HT1080 (cell line): ENCODE results near the gene ING1. TPM values are rescaled to one million over a fixed set of nuclear protein-coding genes. Genes with fewer than 3 reads are reported as not detected.

Source experiments
- DNase-seq: peaks from one replicate; pipeline ENCODE4 v3.0.0-alpha.2; 2015; ENCODE audit warnings: low read depth
- total RNA-seq: library from RNA; depleted of rRNA; stranded (reverse); fragments of >200 nt; shearing (Covaris generic); gene quantifications from 2 replicates; pipeline ENCODE4 v1.2.3, GENCODE V29; 2014; rRNA removed

Gene ING1
- total RNA-seq, 1 experiment from 2014 or later, result 19.2 TPM

- DNase-seq, result no peak
Measured at GRCh38 chr13:110769097-110769496, 55.6 kb downstream of the ING1 start.

- no peak for DNase-seq
Measured at GRCh38 chr13:110770678-110771077, 57.2 kb downstream of the ING1 start.

- DNase-seq, result peak; percentile 69
Measured at GRCh38 chr13:110771194-110771593, 57.7 kb downstream of the ING1 start.

GRCh38 chr13:110772091-110772984 lies 58.8 kb downstream of the ING1 start:
- no peak for DNase-seq

Other genes with a start within 250 kb of the ING1 start
- gene RAB20, start 152.0 kb upstream of the ING1 start, total RNA-seq, result 7.3 and 7.6 TPM in 2 replicates
- gene NAXD, start 98.2 kb upstream of the ING1 start, total RNA-seq, result 22.8 and 22.9 TPM in 2 replicates
- gene CARS2, start 7.6 kb upstream of the ING1 start, total RNA-seq, result 79.3 and 88.4 TPM in 2 replicates
- 47.4 and 59.7 TPM in 2 replicates for gene ANKRD10, start 201.4 kb downstream of the ING1 start, total RNA-seq